Adrenal gland (tissue), 5 donors: Measurements from ENCODE around the gene SLC12A9.

ENCODE experiments used
- CTCF ChIP-seq, 6 experiments: fragments of 450-650 bp in 4 of 6; fragments of 200-600 bp in 2 of 6; sonication (generic) in 1 of 6; IDR thresholded peaks; 1 replicate in 5 of 6; 2 replicates in 1 of 6; pipeline versions ENCODE4 v1.5.1 to v1.8.0; 2016 to 2021; ENCODE audit warnings: antibody characterized with exemption in 6 of 6, mild to moderate bottlenecking in 2 of 6, moderate library complexity in 1 of 6
- POLR2A ChIP-seq, 2 donors: fragments of 450-650 bp; IDR thresholded peaks; one replicate each; pipeline ENCODE4 v1.6.1; 2017; ENCODE audit warnings: antibody characterized with exemption in 2 of 2, mild to moderate bottlenecking in 2 of 2, moderate library complexity in 1 of 2
- donor health status: DM: no; HTN: no; CAD: no.

DNA sequence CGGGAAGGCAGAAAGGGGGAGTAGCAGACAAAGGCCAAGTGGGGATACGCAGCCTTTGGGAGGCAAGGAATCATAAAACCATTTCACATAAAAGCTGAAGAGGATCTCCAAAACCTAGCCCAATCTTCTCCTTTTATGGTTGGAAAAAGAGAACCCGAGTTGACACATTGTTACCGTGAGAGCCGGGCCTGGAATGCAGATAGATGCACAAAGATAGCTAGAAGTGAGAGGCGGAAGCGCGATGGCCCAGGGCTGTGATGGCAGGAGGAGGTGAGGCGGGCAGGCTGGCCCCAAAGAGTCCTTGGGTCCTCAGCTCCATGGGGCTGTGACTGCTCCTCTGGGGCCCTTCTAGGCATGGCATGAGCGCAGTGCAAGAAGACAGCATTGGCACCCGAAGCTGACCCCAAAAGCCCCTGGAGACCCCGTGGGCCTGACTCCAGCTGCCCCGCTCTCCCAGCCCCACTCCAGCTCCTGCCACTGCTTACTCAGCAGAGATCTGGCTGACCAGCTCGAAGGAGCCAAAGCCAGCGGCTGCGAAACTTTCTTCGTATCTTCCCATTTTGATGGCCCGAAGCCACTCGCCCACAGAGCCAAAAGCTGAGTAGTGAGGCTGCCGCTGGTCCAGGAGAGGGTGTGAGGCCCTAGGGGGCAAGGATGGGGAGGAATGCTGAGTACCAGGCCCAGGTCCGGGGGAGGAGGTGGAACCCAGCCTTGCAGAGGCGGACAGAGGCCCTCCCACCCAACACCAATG is 47.7 kb upstream of the SLC12A9 start:
- TF ChIP-seq CTCF (IDR thresholded peaks at IDR 0.05), result no peak
- TF ChIP-seq POLR2A (IDR thresholded peaks at IDR 0.05), result no peak
